ENCODE results near the gene GABRB3. TPM values are rescaled to one million over a fixed set of nuclear protein-coding genes. Genes with fewer than 3 reads are reported as not detected.

GABRB3 gene
- total and polyA plus RNA-seq, 4 donors = 0.09 to 1.2 (median 0.50) TPM

DNA sequence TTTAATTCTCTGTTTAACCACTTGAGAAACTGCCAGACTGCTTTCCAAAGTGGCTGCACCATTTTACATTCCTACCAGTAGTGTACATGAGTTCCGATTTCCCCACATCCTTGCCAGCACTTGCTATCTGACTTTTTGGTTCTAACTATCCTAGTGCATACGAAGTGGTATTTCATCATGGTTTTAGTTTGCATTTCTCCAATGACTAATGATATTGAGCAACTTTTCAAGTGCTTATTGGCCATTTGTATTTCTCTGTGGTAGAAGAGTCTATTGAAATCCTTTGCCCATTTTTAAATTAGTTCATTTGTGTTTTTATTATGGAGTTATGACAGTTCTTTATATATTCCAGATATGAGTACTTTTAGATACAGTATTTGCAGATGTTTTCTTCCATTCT, 247.8 kb downstream of the GABRB3 start:
- no peaks in the 10 kb centered on the region for H3K36me3 ChIP-seq (ENCODE audit: control insufficient read depth in 4 of 4, insufficient read depth in 3 of 4, low read depth in 1 of 4, low read length in 3 of 4)
- no peaks in the 10 kb centered on the region for H3K27me3 ChIP-seq (ENCODE audit: control insufficient read depth in 4 of 4, insufficient read depth in 4 of 4, low read length in 3 of 4)
- WGBS = 74% methylated on average over 2 of the region's 2 CpGs
- H3K9me3 ChIP-seq (ENCODE audit: control insufficient read depth in 4 of 4, low read length in 3 of 4) = peaks cover 0 to 4% (median 1%) of the 10 kb centered on the region in 4 donors
- TF ChIP-seq RXRA (IDR thresholded peaks at IDR 0.05) = no peak
- no peak for TF ChIP-seq HNF4A (conservative IDR thresholded peaks at IDR 0.05)
- TF ChIP-seq SP1 (IDR thresholded peaks at IDR 0.05) = no peak
- no peak for TF ChIP-seq YY1 (IDR thresholded peaks at IDR 0.05)
- no peak for TF ChIP-seq GABPA (IDR thresholded peaks at IDR 0.05 in 1 of 2, conservative IDR thresholded peaks at IDR 0.05 in 1 of 2)
- TF ChIP-seq HNF4G (IDR thresholded peaks at IDR 0.05) = no peak
- TF ChIP-seq, protein P1, sequence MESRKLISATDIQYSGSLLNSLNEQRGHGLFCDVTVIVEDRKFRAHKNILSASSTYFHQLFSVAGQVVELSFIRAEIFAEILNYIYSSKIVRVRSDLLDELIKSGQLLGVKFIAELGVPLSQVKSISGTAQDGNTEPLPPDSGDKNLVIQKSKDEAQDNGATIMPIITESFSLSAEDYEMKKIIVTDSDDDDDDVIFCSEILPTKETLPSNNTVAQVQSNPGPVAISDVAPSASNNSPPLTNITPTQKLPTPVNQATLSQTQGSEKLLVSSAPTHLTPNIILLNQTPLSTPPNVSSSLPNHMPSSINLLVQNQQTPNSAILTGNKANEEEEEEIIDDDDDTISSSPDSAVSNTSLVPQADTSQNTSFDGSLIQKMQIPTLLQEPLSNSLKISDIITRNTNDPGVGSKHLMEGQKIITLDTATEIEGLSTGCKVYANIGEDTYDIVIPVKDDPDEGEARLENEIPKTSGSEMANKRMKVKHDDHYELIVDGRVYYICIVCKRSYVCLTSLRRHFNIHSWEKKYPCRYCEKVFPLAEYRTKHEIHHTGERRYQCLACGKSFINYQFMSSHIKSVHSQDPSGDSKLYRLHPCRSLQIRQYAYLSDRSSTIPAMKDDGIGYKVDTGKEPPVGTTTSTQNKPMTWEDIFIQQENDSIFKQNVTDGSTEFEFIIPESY (IDR thresholded peaks at IDR 0.05) = no peak
- TF ChIP-seq TAF1 (conservative IDR thresholded peaks at IDR 0.05) = no peak
- TF ChIP-seq NR2F2 (IDR thresholded peaks at IDR 0.05) = no peak
- no peak for TF ChIP-seq RAD21 (IDR thresholded peaks at IDR 0.05)
- TF ChIP-seq, protein P2, sequence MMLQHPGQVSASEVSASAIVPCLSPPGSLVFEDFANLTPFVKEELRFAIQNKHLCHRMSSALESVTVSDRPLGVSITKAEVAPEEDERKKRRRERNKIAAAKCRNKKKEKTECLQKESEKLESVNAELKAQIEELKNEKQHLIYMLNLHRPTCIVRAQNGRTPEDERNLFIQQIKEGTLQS (IDR thresholded peaks at IDR 0.05) = no peak
- TF ChIP-seq, protein P3, sequence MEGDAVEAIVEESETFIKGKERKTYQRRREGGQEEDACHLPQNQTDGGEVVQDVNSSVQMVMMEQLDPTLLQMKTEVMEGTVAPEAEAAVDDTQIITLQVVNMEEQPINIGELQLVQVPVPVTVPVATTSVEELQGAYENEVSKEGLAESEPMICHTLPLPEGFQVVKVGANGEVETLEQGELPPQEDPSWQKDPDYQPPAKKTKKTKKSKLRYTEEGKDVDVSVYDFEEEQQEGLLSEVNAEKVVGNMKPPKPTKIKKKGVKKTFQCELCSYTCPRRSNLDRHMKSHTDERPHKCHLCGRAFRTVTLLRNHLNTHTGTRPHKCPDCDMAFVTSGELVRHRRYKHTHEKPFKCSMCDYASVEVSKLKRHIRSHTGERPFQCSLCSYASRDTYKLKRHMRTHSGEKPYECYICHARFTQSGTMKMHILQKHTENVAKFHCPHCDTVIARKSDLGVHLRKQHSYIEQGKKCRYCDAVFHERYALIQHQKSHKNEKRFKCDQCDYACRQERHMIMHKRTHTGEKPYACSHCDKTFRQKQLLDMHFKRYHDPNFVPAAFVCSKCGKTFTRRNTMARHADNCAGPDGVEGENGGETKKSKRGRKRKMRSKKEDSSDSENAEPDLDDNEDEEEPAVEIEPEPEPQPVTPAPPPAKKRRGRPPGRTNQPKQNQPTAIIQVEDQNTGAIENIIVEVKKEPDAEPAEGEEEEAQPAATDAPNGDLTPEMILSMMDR (IDR thresholded peaks at IDR 0.05; ENCODE audit: low read depth, low read length, missing input control) = no peak
- TF ChIP-seq FOXA1 (IDR thresholded peaks at IDR 0.05) = no peak
- TF ChIP-seq, protein P4, sequence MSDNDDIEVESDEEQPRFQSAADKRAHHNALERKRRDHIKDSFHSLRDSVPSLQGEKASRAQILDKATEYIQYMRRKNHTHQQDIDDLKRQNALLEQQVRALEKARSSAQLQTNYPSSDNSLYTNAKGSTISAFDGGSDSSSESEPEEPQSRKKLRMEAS (IDR thresholded peaks at IDR 0.05) = no peak
- TF ChIP-seq FOXA2 (IDR thresholded peaks at IDR 0.05) = no peak
- TF ChIP-seq JUND (IDR thresholded peaks at IDR 0.05) = no peak
- H3K4me1 ChIP-seq (ENCODE audit: control insufficient read depth in 4 of 4, insufficient read depth in 4 of 4, low read length in 3 of 4) = no peaks in the 10 kb centered on the region
- H3K9ac ChIP-seq (ENCODE audit: low read depth in 1 of 2, low read length in 2 of 2) = no peak overlapping the region
- no peak for DNase-seq (ENCODE audit: low spot score)
- no peak overlapping the region for H3K27ac ChIP-seq (ENCODE audit: low read depth in 1 of 2, low read length in 2 of 2)
- no peak overlapping the region for H3K4me3 ChIP-seq (ENCODE audit: low read depth in 1 of 3, low read length in 3 of 3)

DNA sequence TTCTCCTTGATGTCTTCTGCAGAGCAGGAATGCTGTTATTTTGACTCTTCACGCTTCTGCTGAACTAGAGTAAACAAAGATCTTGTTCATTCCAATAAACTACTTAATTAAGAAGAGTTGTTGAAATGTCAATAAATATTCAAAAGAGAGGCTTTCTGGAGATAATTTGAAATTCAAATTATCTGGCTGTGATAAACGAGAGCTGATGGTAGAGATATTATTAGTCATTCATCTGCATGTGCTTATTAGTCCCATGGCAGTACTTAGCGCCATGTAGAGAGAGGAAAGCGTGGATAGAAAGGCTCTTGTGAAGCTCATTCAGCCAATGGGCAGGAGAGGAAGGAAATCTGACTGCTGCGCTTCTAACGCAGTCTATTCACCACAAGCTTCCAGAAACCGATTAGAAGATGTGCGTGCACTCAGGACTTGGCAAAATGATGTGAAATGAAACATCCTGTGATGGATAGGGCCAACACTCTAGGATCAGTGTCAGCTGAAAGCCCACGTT, 251.1 kb downstream of the GABRB3 start:
- Histone ChIP-seq H3K4me3 (ENCODE audit: low read depth in 1 of 3, low read length in 3 of 3) (no peak overlapping the region), H3K4me1 (ENCODE audit: control insufficient read depth in 4 of 4, insufficient read depth in 4 of 4, low read length in 3 of 4) (no peaks in the 10 kb centered on the region), H3K27me3 (ENCODE audit: control insufficient read depth in 4 of 4, insufficient read depth in 4 of 4, low read length in 3 of 4) (no peaks in the 10 kb centered on the region), H3K9ac (ENCODE audit: low read depth in 1 of 2, low read length in 2 of 2) (no peak overlapping the region), H3K27ac (ENCODE audit: low read depth in 1 of 2, low read length in 2 of 2) (no peak overlapping the region), H3K36me3 (ENCODE audit: control insufficient read depth in 4 of 4, insufficient read depth in 3 of 4, low read depth in 1 of 4, low read length in 3 of 4) (no peaks in the 10 kb centered on the region), H3K9me3 (ENCODE audit: control insufficient read depth in 4 of 4, low read length in 3 of 4) (peaks cover 0 to 5% (median 1%) of the 10 kb centered on the region in 4 donors)
- 73% methylated on average over 9 of the region's 9 CpGs for WGBS
- TF ChIP-seq, protein P5, sequence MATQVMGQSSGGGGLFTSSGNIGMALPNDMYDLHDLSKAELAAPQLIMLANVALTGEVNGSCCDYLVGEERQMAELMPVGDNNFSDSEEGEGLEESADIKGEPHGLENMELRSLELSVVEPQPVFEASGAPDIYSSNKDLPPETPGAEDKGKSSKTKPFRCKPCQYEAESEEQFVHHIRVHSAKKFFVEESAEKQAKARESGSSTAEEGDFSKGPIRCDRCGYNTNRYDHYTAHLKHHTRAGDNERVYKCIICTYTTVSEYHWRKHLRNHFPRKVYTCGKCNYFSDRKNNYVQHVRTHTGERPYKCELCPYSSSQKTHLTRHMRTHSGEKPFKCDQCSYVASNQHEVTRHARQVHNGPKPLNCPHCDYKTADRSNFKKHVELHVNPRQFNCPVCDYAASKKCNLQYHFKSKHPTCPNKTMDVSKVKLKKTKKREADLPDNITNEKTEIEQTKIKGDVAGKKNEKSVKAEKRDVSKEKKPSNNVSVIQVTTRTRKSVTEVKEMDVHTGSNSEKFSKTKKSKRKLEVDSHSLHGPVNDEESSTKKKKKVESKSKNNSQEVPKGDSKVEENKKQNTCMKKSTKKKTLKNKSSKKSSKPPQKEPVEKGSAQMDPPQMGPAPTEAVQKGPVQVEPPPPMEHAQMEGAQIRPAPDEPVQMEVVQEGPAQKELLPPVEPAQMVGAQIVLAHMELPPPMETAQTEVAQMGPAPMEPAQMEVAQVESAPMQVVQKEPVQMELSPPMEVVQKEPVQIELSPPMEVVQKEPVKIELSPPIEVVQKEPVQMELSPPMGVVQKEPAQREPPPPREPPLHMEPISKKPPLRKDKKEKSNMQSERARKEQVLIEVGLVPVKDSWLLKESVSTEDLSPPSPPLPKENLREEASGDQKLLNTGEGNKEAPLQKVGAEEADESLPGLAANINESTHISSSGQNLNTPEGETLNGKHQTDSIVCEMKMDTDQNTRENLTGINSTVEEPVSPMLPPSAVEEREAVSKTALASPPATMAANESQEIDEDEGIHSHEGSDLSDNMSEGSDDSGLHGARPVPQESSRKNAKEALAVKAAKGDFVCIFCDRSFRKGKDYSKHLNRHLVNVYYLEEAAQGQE (IDR thresholded peaks at IDR 0.05) = no peak
- TF ChIP-seq TAF1 (conservative IDR thresholded peaks at IDR 0.05) (no peak), JUND (IDR thresholded peaks at IDR 0.05) (no peak)
- no peak for DNase-seq (ENCODE audit: low spot score)
